BJ (cell line): Measurements from ENCODE around the gene MS4A10. TPM values are rescaled to one million over a fixed set of nuclear protein-coding genes. Genes with fewer than 3 reads are reported as not detected.

Source experiments
- CTCF ChIA-PET: fragments of 350-600 bp; formaldehyde crosslinking; extraction: SDS; loops from one replicate; lab custom pipeline; 2021; ENCODE audit warnings: antibody characterized with exemption, inconsistent platforms; lab: Yijun Ruan, JAX
- POLR2A ChIA-PET: fragments of 300-600 bp; sonication (Branson Sonifier 250); formaldehyde crosslinking; extraction: SDS; loops from one replicate; lab custom pipeline; 2021; ENCODE audit warnings: antibody characterized with exemption; lab: Charles Lee
- DNase-seq: peaks from one replicate; pipeline ENCODE4 v3.0.0-alpha.2; 2011; ENCODE audit warnings: low read depth
- H3K27me3 ChIP-seq: 2 replicates; pipeline ENCODE4 v1.6.0; 2011; ENCODE audit warnings: low read length; ENCODE audit not compliant: control insufficient read depth, insufficient read depth
- H3K36me3 ChIP-seq: 2 replicates; pipeline ENCODE4 v1.5.1; 2011; ENCODE audit warnings: low read length; ENCODE audit not compliant: control insufficient read depth, insufficient read depth
- H3K4me3 ChIP-seq: 2 replicates; pipeline ENCODE4 v1.5.1; 2011; ENCODE audit warnings: low read depth, mild to moderate bottlenecking, control low read depth, low read length
- CTCF ChIP-seq: IDR thresholded peaks from 2 replicates; pipeline ENCODE4 v1.5.1; 2011; ENCODE audit warnings: low read depth, mild to moderate bottlenecking, control low read depth, inconsistent platforms, low read length, moderate library complexity; ENCODE audit not compliant: insufficient read depth
- polyA minus RNA-seq: library from RNA; depleted of rRNA, polyadenylated mRNA; stranded (reverse); fragments of >200 nt; gene quantifications from 2 replicates; pipeline ENCODE4 v1.2.3, GENCODE V29; 2011; rRNA and poly(A)+ RNA removed
- polyA plus RNA-seq: library from polyadenylated mRNA; depleted of rRNA; stranded (reverse); fragments of >200 nt; gene quantifications from 2 replicates; pipeline ENCODE4 v1.2.3, GENCODE V29; 2011; rRNA removed

MS4A10 gene
- polyA plus RNA-seq, result not detected in 2 replicates
- polyA minus RNA-seq, result not detected in 2 replicates

GRCh38 chr11:60785136-60785535, at the start of gene MS4A10:
Gene MS4A10, plus strand, starts transcription at chr11:60785333. Its CDS starts 5,003 bp downstream, at chr11:60790336.
- TF ChIP-seq CTCF, result no peak
- ChIA-PET POLR2A (no interaction called here), CTCF (interaction anchor here (0.6 to 5.3 kb wide), 3 partner anchors 8 to 115 kb away, joined by 3 to 39 read pairs (median 3); no protein-coding TSS in a partner anchor)
- peaks cover 2% of the 10 kb centered on the region; the same call in 1 of the 2 replicates for H3K27me3 ChIP-seq
- H3K4me3 ChIP-seq, result no peak within 1 kb of the TSS
- no peaks in the 10 kb centered on the region for H3K36me3 ChIP-seq
- DNase-seq, result no peak

DNA sequence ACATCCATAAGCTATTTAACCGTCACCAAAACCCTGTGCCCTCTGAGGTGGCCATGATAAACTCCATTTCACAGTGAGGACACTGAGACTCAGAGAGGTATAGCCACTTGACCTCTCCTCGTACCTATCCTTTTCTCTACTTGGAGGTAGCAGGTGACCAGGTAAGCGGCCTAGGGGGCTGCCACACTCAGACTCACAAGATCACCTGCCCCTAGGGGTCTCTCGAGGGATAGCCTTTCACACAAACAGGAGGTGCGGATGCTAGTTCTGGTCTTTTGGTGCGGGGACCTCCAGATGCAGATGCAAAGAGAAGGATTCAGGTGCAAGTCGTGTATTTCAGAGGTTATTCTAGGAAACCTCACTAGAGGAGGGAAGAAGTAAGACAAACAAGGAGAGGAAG, 46.0 kb upstream of the MS4A10 start:
- ChIA-PET POLR2A (no interaction called here), CTCF (interaction anchor here (1.0 kb wide), 1 partner anchor 36 kb away, joined by 4 read pairs; no protein-coding TSS in a partner anchor)
- DNase-seq, result no peak
- H3K27me3 ChIP-seq, result 0 out of 2 replicates have a peak, but pooled peaks cover 2% of the 10 kb centered on the region
- TF ChIP-seq CTCF, result no peak
- H3K36me3 ChIP-seq, result no peaks in the 10 kb centered on the region
- H3K4me3 ChIP-seq, result no peak overlapping the region

- Histone ChIP-seq H3K36me3 (no peaks in the 10 kb centered on the region), H3K4me3 (no peak overlapping the region), H3K27me3 (0 out of 2 replicates have a peak, but pooled peaks cover 2% of the 10 kb centered on the region)
- DNase-seq, result no peak
- TF ChIP-seq CTCF, result no peak
- CTCF ChIA-PET, result no interaction called here
- POLR2A ChIA-PET, result no interaction called here
These were observed 44.6 kb upstream of the MS4A10 start for GRCh38 chr11:60740573-60740972.

- ChIA-PET CTCF (no interaction called here), POLR2A (no interaction called here)
- Histone ChIP-seq H3K27me3 (0 out of 2 replicates have a peak, but pooled peaks cover 2% of the 10 kb centered on the region), H3K36me3 (no peaks in the 10 kb centered on the region), H3K4me3 (no peak overlapping the region)
- no peak for DNase-seq
- no peak for TF ChIP-seq CTCF
These were observed 43.7 kb upstream of the MS4A10 start for GRCh38 chr11:60741421-60741820.

- POLR2A ChIA-PET, result no interaction called here
- DNase-seq, result no peak
- CTCF ChIA-PET, result no interaction called here
- Histone ChIP-seq H3K4me3 (no peak overlapping the region), H3K36me3 (no peaks in the 10 kb centered on the region), H3K27me3 (no peaks in the 10 kb centered on the region)
- TF ChIP-seq CTCF, result no peak
These were observed 42.1 kb upstream of the MS4A10 start for GRCh38 chr11:60743058-60743457.
